ENCODE measurements around the gene FZR1.

The FZR1 gene

DNA sequence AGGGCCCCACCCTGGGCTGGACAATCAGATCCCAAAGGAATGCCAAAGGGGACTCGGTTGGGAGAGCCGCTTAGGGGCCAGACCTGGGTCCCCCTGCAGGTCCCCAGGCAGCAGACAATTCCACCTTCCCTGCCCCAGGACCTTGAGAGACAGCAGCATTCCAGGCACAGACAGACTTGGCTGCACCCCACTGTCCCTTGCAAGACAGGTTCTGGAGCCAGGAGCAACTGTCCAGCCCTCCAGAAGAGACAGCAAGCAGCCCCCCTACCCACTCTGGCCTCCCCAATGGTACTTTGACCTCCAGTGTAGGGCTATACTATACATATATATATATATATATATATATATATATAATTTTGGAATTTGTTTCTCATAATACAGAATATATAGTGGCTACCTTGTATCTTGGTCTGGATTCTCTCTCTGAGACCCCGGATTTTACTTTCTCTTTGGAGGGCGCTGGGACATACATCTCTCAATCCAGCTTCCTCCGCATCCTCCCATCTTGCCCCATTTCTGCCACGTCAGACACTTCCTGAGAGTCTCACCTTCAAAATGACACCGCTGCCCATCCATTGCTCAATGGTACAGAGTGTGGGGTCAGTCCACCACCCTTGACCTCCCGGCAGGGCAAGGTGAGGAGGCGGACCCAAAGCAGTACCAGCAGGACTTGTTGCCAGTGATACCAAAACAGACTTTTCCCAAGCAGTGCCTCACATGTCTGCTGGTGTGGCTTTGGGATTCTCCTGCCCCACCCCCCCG, 38.5 kb upstream of the FZR1 start:
- intact Hi-C loops (cut with micrococcal nuclease): no loop called here
- H3K36me3 Mint-ChIP-seq (ENCODE audit: low read depth): peaks cover 40% of the 10 kb centered on the region
- H3K4me3 Mint-ChIP-seq: no peak overlapping the region
- no peaks in the 10 kb centered on the region for H3K9me3 Mint-ChIP-seq
- H3K4me1 Mint-ChIP-seq (ENCODE audit: low read depth): peaks cover 5% of the 10 kb centered on the region
- H3K27me3 Mint-ChIP-seq: peaks cover 6% of the 10 kb centered on the region
- no peak overlapping the region for H3K27ac Mint-ChIP-seq

DNA sequence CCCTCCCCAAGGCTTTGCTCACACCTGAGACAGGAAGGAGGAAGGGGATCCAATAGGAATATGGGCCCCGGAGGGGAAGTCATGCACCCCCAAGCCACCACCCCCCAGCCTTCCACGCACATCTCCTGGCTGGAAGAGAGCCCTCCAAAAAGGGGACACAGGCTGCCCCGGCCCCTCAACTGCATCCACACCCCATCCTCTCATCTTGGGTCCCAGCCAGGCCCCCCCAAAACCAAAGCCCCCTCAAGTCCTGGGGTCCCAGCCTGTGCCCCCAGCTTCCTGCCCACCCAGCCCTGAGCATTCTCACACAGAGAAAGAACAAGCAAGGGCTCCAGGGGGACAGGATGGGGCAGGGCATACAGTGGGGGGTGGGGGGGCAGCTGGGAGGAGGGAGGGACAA, 37.9 kb upstream of the FZR1 start:
- Mint-ChIP-seq H3K27ac (no peak overlapping the region), H3K27me3 (peaks cover 6% of the 10 kb centered on the region), H3K9me3 (no peaks in the 10 kb centered on the region), H3K4me3 (no peak overlapping the region), H3K36me3 (ENCODE audit: low read depth) (peaks cover 34% of the 10 kb centered on the region), H3K4me1 (ENCODE audit: low read depth) (peaks cover 5% of the 10 kb centered on the region)
- intact Hi-C loops (cut with micrococcal nuclease): no loop called here

- H3K9me3 Mint-ChIP-seq: no peaks in the 10 kb centered on the region
- no peak overlapping the region for H3K27ac Mint-ChIP-seq
- H3K4me3 Mint-ChIP-seq: no peak overlapping the region
- H3K27me3 Mint-ChIP-seq: peaks cover 6% of the 10 kb centered on the region
- intact Hi-C loops (cut with micrococcal nuclease): no loop called here
- H3K36me3 Mint-ChIP-seq (ENCODE audit: low read depth): peaks cover 17% of the 10 kb centered on the region
- peaks cover 5% of the 10 kb centered on the region for H3K4me1 Mint-ChIP-seq (ENCODE audit: low read depth)
These were observed 36.2 kb upstream of the FZR1 start for GRCh38 chr19:3469638-3470499.

GRCh38 chr19:3470500-3471128, 35.5 kb upstream of the FZR1 start:
- H3K27me3 Mint-ChIP-seq: peaks cover 6% of the 10 kb centered on the region
- H3K4me3 Mint-ChIP-seq: no peak overlapping the region
- H3K4me1 Mint-ChIP-seq (ENCODE audit: low read depth): peaks cover 5% of the 10 kb centered on the region
- H3K27ac Mint-ChIP-seq: no peak overlapping the region
- H3K9me3 Mint-ChIP-seq: no peaks in the 10 kb centered on the region
- H3K36me3 Mint-ChIP-seq (ENCODE audit: low read depth): peaks cover 10% of the 10 kb centered on the region
- intact Hi-C loops (cut with micrococcal nuclease): no loop called here

DNA sequence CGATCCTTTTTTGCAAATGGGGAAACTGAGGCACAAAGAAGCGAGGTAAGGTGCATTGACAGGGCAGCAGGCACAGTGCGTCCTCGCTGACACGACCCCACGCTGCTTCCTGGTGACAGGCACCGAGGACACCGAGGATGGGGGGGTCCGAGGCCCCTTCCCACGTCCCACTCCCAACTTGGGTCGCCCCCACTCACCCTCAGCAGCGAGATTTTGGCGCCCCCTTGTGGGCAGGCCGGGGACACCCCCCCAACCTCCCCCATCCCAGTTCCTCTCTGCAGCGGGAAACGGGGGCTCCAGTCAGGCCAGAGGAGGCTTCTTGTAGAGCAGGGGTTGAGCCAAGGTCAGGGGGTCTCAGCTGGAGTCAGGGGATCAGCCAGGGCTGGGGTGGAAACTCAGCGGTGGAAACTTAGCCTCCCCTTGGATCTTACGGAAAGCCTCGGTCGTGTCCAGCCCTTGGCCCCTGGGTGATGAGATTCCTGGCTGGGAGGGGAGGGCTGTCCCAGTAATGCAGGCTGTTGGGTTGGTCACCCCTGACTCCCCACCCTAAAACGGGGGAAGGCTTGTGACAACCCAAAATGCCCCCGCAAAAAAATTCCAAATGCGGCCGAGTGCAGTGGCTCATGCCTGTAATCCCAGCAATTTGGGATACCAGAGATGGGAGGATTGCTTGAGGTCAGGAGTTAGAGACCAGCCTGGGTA, 34.0 kb upstream of the FZR1 start:
- no peak overlapping the region for H3K27ac Mint-ChIP-seq

GRCh38 chr19:3474010-3474409, 32.1 kb upstream of the FZR1 start:
- no peaks in the 10 kb centered on the region for H3K36me3 Mint-ChIP-seq (ENCODE audit: low read depth)
- no peak overlapping the region for H3K27ac Mint-ChIP-seq
- peaks cover 10% of the 10 kb centered on the region for H3K4me1 Mint-ChIP-seq (ENCODE audit: low read depth)
- no peak overlapping the region for H3K4me3 Mint-ChIP-seq
- peaks cover 16% of the 10 kb centered on the region for H3K27me3 Mint-ChIP-seq
- no peaks in the 10 kb centered on the region for H3K9me3 Mint-ChIP-seq
- intact Hi-C loops (cut with micrococcal nuclease): no loop called here

More for the DNA sequence above, 34.0 kb upstream of the FZR1 start:
- Mint-ChIP-seq H3K27me3 (peaks cover 6% of the 10 kb centered on the region), H3K4me1 (ENCODE audit: low read depth) (peaks cover 5% of the 10 kb centered on the region), H3K36me3 (ENCODE audit: low read depth) (no peaks in the 10 kb centered on the region), H3K9me3 (no peaks in the 10 kb centered on the region), H3K4me3 (no peak overlapping the region)
- intact Hi-C loops (cut with micrococcal nuclease): loop anchor here (2.0 kb wide), 1 partner anchor 145 kb away; no protein-coding TSS in a partner anchor

GRCh38 chr19:3474614-3475013, 31.5 kb upstream of the FZR1 start:
- Mint-ChIP-seq H3K36me3 (ENCODE audit: low read depth) (no peaks in the 10 kb centered on the region), H3K4me1 (ENCODE audit: low read depth) (peaks cover 16% of the 10 kb centered on the region), H3K4me3 (no peak overlapping the region), H3K27me3 (peaks cover 18% of the 10 kb centered on the region), H3K27ac (no peak overlapping the region), H3K9me3 (no peaks in the 10 kb centered on the region)
- intact Hi-C loops (cut with micrococcal nuclease): no loop called here

GRCh38 chr19:3475449-3475848, 30.7 kb upstream of the FZR1 start:
- Mint-ChIP-seq H3K36me3 (ENCODE audit: low read depth) (no peaks in the 10 kb centered on the region), H3K27ac (no peak overlapping the region), H3K9me3 (no peaks in the 10 kb centered on the region), H3K27me3 (peaks cover 18% of the 10 kb centered on the region), H3K4me1 (ENCODE audit: low read depth) (peaks cover 16% of the 10 kb centered on the region), H3K4me3 (no peak overlapping the region)
- intact Hi-C loops (cut with micrococcal nuclease): no loop called here

DNA sequence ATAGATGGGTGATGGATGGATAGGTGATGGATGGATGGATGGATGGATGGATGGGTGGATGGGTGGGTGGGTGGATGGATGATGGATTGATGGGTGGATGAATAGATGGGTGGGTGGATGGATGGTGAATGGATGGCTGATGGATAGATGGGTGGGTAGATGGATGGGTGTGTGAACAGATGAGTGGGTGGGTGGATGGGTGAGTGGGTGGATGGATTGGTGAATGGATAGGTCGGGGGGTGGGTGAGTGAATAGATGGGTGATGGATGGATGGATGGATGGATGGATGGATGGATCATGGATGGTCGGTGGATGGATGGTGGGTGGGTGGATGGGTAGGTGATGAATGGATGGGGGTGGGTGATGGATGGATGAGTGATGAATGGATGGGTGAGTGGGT, 29.3 kb upstream of the FZR1 start:
- Mint-ChIP-seq H3K27me3 (peaks cover 17% of the 10 kb centered on the region), H3K27ac (no peak overlapping the region), H3K36me3 (ENCODE audit: low read depth) (no peaks in the 10 kb centered on the region), H3K4me1 (ENCODE audit: low read depth) (peaks cover 16% of the 10 kb centered on the region), H3K4me3 (no peak overlapping the region), H3K9me3 (no peaks in the 10 kb centered on the region)
- intact Hi-C loops (cut with micrococcal nuclease): no loop called here

- no peaks in the 10 kb centered on the region for H3K36me3 Mint-ChIP-seq (ENCODE audit: low read depth)
- H3K27me3 Mint-ChIP-seq: peaks cover 17% of the 10 kb centered on the region
- no peak overlapping the region for H3K4me3 Mint-ChIP-seq
- H3K27ac Mint-ChIP-seq: no peak overlapping the region
- H3K9me3 Mint-ChIP-seq: no peaks in the 10 kb centered on the region
- H3K4me1 Mint-ChIP-seq (ENCODE audit: low read depth): peaks cover 16% of the 10 kb centered on the region
- intact Hi-C loops (cut with micrococcal nuclease): no loop called here
These were observed 28.6 kb upstream of the FZR1 start for GRCh38 chr19:3477506-3477905.

DNA sequence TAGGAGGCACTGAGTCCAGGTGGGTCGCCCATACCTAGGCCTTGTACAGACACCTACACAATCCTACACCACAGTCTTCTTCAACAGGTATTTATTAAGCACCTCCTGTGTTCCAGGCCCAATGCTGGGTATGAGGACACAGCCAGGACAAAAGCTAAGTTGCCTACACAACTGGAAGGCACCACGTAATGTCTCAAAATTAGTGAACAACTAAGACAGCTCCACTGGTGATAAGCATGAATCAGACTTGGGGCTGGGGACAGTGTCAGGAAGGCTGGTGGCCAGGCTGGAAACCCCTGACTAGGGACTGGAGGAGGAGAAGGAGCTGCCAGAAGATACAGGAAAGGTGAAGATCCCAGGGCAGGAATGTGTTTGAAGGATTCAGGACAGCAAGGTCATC, 28.2 kb upstream of the FZR1 start:
- intact Hi-C loops (cut with micrococcal nuclease): no loop called here
- H3K9me3 Mint-ChIP-seq: no peaks in the 10 kb centered on the region
- H3K4me3 Mint-ChIP-seq: no peak overlapping the region
- H3K36me3 Mint-ChIP-seq (ENCODE audit: low read depth): no peaks in the 10 kb centered on the region
- peaks cover 17% of the 10 kb centered on the region for H3K27me3 Mint-ChIP-seq
- H3K4me1 Mint-ChIP-seq (ENCODE audit: low read depth): peaks cover 16% of the 10 kb centered on the region
- H3K27ac Mint-ChIP-seq: no peak overlapping the region

DNA sequence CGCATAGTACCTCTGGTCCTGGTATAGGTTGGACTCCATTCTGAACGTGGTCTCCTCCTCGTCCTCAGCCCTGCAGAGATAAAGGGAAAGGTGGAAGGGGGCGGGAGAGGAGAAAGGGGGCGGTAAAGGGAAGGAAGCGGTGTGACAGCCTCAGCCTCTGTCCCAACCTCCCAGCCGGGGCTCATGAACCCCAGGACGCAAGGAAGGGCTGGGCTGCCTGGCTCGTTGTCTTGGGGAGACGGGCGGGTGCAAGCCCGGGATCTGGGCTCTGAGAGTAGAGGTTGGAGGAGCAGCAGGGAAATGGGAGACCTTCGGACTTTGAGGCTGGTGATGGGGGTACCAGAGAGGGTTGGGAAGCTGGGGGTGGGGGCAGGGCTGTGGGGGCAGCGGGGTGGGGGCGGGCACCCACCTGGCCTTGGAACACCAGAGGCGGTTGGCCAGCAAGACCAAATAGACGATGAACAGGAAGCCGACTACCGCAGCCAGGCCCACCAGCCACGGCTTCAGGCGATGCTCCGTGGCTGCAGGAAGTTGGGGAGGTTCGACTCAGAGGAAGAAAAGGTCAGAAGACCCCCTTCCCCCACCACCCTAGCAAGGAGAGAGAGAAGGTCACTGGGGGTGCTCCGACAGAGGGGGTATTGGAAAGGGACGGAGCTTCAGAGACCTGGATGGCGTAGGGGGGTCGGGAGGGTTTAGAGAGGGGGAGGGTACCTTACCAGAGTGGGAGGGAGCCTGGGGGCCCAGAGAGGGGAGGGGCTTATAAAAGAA, 27.5 kb upstream of the FZR1 start:
- intact Hi-C loops (cut with micrococcal nuclease): no loop called here
- Mint-ChIP-seq H3K27me3 (peaks cover 17% of the 10 kb centered on the region), H3K27ac (no peak overlapping the region), H3K4me1 (ENCODE audit: low read depth) (peaks cover 16% of the 10 kb centered on the region), H3K9me3 (no peaks in the 10 kb centered on the region), H3K4me3 (no peak overlapping the region), H3K36me3 (ENCODE audit: low read depth) (no peaks in the 10 kb centered on the region)

DNA sequence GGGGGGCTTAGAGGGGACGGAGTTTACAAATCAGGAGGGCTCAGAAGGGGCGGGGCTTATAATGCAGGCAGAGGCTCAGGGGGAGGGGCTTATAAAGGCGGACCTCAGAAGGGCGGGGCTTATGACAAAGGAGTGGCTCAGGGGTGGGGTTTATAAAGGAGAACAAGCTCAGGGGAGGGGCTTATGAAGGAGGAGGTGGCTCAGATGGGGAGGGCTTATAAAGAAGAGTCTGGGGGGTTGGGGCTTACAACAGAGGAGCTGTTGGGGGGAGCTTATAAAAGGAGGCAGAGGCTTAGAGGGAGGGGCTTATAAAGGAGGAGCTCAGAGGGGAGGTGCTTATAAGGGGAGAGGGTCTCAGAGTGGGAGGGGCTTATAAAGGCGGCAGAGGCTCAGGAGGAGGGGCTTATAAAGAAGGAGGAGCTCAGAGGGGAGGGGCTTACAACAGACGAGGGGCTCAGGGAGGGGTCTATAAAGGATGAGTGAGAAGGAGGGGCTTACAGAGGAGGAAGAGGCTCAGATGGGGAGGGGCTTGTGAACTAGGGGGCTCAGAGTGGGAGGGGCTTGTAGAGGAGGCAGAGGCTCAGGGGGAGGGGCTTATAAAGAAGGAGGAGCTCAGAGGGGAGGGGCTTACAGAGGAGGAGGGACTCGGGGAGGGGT, 26.8 kb upstream of the FZR1 start:
- H3K27me3 Mint-ChIP-seq: peaks cover 17% of the 10 kb centered on the region
- peaks cover 16% of the 10 kb centered on the region for H3K4me1 Mint-ChIP-seq (ENCODE audit: low read depth)
- H3K9me3 Mint-ChIP-seq: no peaks in the 10 kb centered on the region
- intact Hi-C loops (cut with micrococcal nuclease): no loop called here
- H3K36me3 Mint-ChIP-seq (ENCODE audit: low read depth): no peaks in the 10 kb centered on the region
- H3K4me3 Mint-ChIP-seq: no peak overlapping the region
- no peak overlapping the region for H3K27ac Mint-ChIP-seq

Measured in dendritic cell treated with granulocyte-macrophage colony-stimulating factor and Interleukin-4, amounts not matched to agents 40 ng/mL and 50 ng/mL, for 4 days (primary cell).